Kidney tubule cell (primary cell): ENCODE measurements around the gene TMEM205.
A peak's percentile ranks its signal among the peaks of the same experiment; 100 is the strongest.
"Not testable (repeated sequence)": the region's sequence is repeated elsewhere in the genome, so short reads cannot be mapped to it uniquely, and the experiment has no call there.

ENCODE experiments used
- DNase-seq: peaks from one replicate; pipeline ENCODE4 v3.0.0-alpha.2; 2018; ENCODE audit warnings: low spot score

The TMEM205 gene

GRCh38 chr19:11339254-11340098 lies 6.6 kb downstream of the TMEM205 start, which contains the start of gene RAB3D:
Gene RAB3D (minus strand): TSS chr19:11339657. CDS start chr19:11337399, 2,258 bp downstream.
- DNase-seq = peak; percentile 81

GRCh38 chr19:11338569-11339253 lies 7.4 kb downstream of the TMEM205 start:
- no peak for DNase-seq

GRCh38 chr19:11338121-11338520 lies 7.9 kb downstream of the TMEM205 start:
- DNase-seq = no peak

GRCh38 chr19:11337080-11337479 lies 9.0 kb downstream of the TMEM205 start:
- no peak for DNase-seq

- DNase-seq = no peak
Measured at GRCh38 chr19:11335449-11336146, 10.5 kb downstream of the TMEM205 start.

GRCh38 chr19:11333838-11334237 lies 12.2 kb downstream of the TMEM205 start:
- DNase-seq = peak; percentile 40

- DNase-seq = no peak
Measured at GRCh38 chr19:11332822-11333221, 13.2 kb downstream of the TMEM205 start.

GRCh38 chr19:11331502-11331901 lies 14.6 kb downstream of the TMEM205 start:
- no peak for DNase-seq

- DNase-seq = no peak
Measured at GRCh38 chr19:11330127-11330526, 15.9 kb downstream of the TMEM205 start.

GRCh38 chr19:11325544-11325943 lies 20.5 kb downstream of the TMEM205 start:
- no peak for DNase-seq

- DNase-seq = no peak
Measured at GRCh38 chr19:11324748-11325389, 21.2 kb downstream of the TMEM205 start.

GRCh38 chr19:11324079-11324661 lies 21.9 kb downstream of the TMEM205 start:
- DNase-seq = peak; percentile 83

- no peak for DNase-seq
Measured at GRCh38 chr19:11323601-11324078, 22.4 kb downstream of the TMEM205 start.

- DNase-seq = no peak
Measured at GRCh38 chr19:11322269-11323024, 23.6 kb downstream of the TMEM205 start.

GRCh38 chr19:11321191-11322126 lies 24.6 kb downstream of the TMEM205 start:
- DNase-seq = no peak

GRCh38 chr19:11320278-11320995 lies 25.6 kb downstream of the TMEM205 start:
- DNase-seq = not testable (repeated sequence)

- DNase-seq = no peak
Measured at GRCh38 chr19:11306337-11306736, 39.7 kb downstream of the TMEM205 start.

- DNase-seq = no peak
Measured at GRCh38 chr19:11304936-11305335, 41.1 kb downstream of the TMEM205 start.

GRCh38 chr19:11300811-11301120 lies 45.3 kb downstream of the TMEM205 start:
- no peak for DNase-seq
